HG02943 (cell line): ENCODE measurements around the gene CATSPERB.
"Not testable (repeated sequence)": the region's sequence is repeated elsewhere in the genome, so short reads cannot be mapped to it uniquely, and the experiment has no call there.

Source experiments
- ATAC-seq: cut with Tn5 transposase; IDR thresholded peaks from one replicate; pipeline ENCODE4 v1.9.1; 2021; ENCODE audit warnings: mild to moderate bottlenecking, low read depth, moderate library complexity; ENCODE audit not compliant: unreplicated experiment

The CATSPERB gene

GRCh38 chr14:91739867-91740266 lies 8.0 kb upstream of the CATSPERB start:
- ATAC-seq, result not testable (repeated sequence)

DNA sequence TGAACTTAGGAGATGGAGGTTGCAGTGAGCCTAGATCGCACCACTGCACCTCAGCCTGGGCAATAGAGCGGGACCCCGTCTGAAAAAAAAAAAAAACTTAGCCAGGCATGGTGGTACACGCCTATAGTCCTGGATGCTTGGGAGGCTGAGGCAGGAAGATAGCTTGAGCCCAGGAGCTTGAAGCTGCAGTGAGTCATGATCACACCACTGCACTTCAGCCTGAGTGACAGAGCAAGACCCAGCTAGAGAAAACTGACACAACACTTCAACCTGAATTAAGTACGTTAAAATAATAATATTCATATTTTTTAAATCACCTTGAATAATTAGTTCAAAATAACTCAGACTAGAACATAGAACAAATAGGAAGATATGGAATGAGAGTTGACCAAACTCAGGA lies 5.7 kb upstream of the CATSPERB start:
- ATAC-seq, result no peak

DNA sequence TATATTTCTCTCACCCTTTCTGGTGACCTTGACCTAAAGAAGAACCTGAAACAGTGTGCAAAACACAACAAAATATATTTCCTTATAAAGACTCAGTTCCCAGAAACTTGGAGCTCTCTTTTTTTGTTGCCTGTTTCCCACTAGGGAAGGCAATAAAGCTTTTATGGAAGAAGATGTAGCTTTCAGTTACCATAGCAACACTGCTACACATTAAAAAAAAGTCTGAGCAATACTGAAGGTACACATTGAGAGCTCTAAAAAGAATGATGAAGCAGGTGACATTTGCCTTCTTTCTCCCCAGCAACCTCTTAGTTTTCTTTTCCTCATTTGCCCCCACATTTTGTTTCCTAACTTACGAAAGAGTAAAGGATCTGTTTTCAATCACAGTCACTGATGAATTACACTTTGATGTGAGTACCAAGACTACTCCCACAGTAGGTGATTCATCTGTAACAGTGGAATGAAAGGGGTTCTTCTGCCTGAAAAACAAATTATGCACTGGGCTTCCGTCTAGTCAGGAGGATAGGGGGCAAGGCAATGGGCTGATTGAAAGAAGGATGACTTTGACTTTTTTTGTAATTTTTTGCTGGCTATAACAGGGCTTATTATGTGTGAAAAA lies 1.1 kb upstream of the CATSPERB start:
- no peak for ATAC-seq

DNA sequence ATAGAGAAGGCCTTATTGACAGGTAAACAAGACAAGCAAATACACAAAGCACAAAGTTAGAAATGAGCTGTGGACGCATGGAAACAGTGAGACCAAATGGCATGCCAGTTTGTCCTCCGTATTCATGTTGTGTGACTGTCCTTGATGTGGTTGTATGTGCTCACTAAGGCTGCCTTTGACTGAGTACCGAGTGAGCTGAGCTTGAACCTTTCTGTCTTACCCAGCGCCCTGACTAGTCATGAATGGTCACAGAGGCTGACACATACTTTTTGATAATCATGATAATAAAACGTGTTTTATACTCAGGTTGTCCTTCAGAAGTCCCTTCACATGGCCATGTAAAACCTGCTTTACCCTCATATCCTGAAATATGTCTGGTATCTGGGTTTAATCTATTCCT lies 553 bp upstream of the CATSPERB start:
- ATAC-seq, result no peak

- ATAC-seq, result no peak
Measured at GRCh38 chr14:91731018-91731417, 868 bp downstream of the CATSPERB start.

DNA sequence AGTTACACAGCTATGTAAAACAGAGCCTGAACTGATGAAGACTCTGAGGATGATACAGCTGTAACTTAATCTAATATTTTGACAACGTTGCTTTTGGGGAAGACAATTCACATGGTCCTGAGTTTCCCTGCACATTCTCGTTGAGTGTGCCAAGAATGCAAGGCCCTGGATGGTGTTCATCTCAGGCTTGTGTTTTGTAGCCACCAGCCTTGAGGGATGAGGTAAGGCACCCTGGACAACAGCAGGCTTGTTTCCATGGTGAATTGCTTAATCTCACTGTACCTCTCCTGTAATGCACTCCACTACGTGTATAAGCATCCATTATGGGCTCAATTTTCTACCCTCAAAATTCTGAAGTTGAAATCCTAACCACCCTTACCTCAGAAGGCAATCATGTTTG lies 2.1 kb downstream of the CATSPERB start:
- ATAC-seq, result no peak

DNA sequence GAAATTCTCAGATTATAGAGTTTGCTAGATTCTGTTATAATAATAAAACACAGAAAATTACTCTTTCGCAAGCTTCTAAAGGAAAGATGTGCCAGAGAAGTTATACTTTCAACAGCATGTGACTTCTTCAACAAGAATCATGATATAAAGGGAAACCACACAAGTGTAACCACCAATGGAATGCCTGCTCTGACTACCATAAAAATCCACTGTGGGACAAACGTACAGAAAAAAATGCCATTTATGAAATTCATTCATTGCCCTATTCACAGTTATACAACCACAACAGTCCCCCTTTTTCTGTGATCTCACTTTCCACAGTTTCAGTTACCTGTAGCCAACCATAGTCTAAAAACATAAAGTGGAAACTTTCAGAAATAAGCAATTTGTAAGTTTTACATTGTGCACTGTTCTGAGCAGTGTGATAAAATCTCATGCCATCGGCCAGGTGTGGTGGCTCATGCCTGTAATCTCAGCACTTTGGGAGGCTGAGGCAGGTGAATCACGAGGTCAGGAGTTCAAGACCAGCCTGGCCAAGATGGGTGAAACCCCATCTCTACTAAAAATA lies 3.2 kb downstream of the CATSPERB start:
- no peak for ATAC-seq

DNA sequence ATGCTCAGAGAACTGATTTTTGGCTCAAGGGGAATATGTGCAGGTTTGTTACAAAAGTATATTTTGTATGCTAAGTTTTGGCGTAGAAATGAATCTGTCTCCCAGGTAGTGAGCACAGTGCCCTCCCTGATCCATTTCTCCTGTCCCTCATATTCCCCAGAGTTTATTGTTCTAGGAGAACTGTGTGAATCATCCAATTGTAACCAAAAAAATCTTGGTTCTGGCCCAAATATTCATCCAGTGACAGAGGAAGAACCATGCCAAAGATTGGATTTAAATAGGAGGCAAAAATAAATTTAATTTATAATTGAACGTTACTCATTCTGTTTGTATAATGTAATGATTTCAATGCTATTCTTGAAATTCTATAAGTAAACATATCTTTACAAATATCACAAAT lies 4.8 kb downstream of the CATSPERB start:
- no peak for ATAC-seq

GRCh38 chr14:91723501-91723900 lies 8.4 kb downstream of the CATSPERB start:
- no peak for ATAC-seq

DNA sequence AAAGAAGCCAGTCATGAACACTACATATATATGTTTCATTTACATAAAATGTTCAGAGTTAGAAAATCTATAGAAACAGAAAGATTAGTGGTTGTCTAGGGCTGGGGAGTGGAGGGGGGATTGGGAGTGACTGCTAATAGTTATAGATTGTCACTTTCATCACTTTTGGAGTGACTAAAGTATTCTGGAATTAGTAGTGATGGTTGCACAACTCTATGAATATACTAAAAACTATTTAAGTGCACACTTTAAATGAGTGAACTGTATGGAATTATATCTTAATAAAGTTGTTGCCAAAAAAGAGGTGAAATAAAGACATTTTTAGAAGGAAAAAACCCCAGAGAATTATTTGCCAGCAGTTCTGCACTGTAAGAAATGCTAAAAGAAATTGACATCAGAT lies 9.5 kb downstream of the CATSPERB start:
- no peak for ATAC-seq

GRCh38 chr14:91719839-91720238 lies 12.0 kb downstream of the CATSPERB start:
- no peak for ATAC-seq

DNA sequence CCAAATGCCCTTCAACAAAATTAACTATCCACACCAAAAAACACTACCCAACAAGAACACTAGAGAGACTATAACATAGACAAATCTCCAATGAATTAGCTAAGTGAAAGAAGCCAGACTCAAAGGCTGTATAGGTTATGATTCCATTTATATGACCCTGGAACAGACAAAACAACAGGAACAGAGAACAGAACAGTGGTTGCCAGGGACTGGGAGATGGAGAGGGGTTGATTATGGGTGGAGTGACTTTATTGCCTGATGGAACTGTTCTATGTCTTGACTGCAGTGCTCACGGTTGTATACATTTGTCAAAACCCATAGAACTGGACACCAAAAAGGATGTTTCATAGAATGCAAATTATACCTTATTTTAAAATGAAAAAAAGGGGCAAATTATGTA lies 14.9 kb downstream of the CATSPERB start:
- no peak for ATAC-seq

GRCh38 chr14:91714805-91715204 lies 17.1 kb downstream of the CATSPERB start:
- ATAC-seq, result no peak

GRCh38 chr14:91708795-91709194 lies 23.1 kb downstream of the CATSPERB start:
- ATAC-seq, result no peak

- no peak for ATAC-seq
Measured at GRCh38 chr14:91706996-91707395, 24.9 kb downstream of the CATSPERB start.

GRCh38 chr14:91694643-91695042 lies 37.2 kb downstream of the CATSPERB start:
- ATAC-seq, result no peak

- no peak for ATAC-seq
Measured at GRCh38 chr14:91693346-91693745, 38.5 kb downstream of the CATSPERB start.

GRCh38 chr14:91692075-91692474 lies 39.8 kb downstream of the CATSPERB start:
- ATAC-seq, result no peak

DNA sequence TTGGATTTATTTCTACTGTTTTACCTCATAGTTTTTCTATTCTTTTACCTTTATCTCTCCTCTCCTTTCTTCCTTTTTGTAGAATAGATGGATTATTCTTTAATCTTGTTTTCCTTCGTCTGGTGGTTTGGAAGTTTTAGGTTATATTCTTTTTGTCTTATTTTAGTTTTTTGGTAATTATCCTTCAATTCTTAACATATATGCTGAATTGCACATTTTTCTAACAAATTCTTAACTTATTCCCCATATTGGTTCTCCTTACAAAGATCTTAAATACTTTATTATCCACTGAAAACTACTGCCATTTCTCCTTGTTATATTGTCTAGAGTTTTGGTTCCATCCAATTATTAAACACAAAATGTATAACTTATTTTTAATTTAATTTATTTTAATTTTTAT lies 42.3 kb downstream of the CATSPERB start:
- ATAC-seq, result no peak

DNA sequence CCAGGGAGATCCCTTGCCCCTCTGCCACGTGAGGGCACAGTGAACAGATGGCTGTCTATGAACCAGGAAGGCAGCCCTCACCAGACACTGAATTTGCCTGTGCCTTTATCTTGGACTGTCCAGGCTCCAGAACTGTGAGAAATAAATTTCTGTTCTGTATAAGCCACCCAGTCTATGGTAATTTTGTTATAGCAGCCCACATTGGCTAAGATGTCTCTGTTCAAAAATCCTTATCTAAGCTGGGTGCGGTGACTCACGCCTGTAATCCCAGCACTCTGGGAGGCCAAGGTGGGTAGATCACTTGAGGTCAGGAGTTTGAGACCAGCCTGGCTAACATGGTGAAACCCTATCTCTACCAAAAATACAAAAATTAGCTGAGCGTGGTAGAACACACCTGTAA lies 44.5 kb downstream of the CATSPERB start:
- ATAC-seq, result not testable (repeated sequence)

DNA sequence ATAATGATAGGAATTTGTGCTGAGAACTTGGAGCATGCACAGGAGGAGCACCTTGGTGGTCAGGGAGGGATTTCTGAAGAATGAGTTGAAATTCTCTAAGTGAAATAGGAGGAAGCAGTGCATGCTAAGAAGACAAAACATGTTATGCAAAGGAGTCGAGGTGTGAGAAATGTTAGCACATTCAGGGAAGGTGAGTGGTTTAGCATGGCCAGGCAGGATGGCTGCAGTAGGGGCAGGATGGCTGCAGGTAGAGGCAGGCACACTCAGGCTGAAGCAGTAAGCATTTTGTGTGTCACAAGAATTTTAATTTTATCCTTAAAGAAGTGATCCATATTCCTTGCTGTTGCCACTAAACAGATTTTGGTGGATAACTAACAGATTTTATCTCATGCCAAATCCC lies 46.3 kb downstream of the CATSPERB start:
- ATAC-seq, result no peak

DNA sequence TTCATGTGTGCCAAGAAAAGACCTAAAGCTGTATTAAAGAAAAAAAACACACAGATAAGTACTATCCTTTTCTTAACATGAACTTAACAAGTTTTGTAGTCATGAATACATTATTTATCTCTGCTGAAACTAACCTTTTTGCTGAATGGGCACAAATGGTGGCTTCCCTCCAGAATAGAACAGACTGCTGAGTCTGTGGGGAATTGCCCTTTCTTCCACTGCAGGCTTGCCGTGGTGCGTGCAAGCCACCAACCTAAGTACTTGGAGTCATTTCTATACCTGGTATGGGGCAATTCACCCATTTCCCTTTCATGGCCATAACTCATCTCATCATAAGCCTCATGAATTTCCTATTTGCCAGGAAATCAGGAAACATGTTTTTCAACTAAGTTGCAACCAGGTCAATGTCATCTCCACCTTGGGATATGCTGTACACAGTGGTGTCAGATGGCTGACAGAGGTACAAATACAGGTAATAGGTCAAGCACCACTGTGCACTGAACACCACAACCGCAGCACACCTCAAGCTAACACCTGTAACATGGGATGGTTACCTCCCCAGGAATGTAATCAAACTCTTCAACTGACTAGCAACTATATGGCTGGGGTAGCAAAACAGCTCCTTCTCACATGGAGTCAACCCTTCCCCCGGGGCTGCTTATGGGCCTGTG lies 49.9 kb downstream of the CATSPERB start:
- ATAC-seq, result no peak
